ENCODE results near the gene NTN5. TPM values are rescaled to one million over a fixed set of nuclear protein-coding genes. Genes with fewer than 3 reads are reported as not detected.
A peak's percentile ranks its signal among the peaks of the same experiment; 100 is the strongest.
"Not testable (repeated sequence)": the region's sequence is repeated elsewhere in the genome, so short reads cannot be mapped to it uniquely, and the experiment has no call there.

The NTN5 gene
- total RNA-seq, 8 experiments from 2014 or later = 0.16 to 1.3 (median 0.50) TPM; not detected in 1

GRCh38 chr19:48713864-48714755 lies 41.3 kb upstream of the NTN5 start:
- ATAC-seq (replicated peaks in 6 of 8) = peak; percentile 86 to 92 (median 89)
- H3K27ac ChIP-seq = peak overlapping the region; percentile 46 to 62
- peak overlapping the region; percentile 48 to 72 (median 53) for H3K4me3 ChIP-seq
- in situ Hi-C loops (cut with MboI; ENCODE audit: low pct_unique_long_range_greater_than_20kb in 2 of 9, low sequenced_read_pairs in 9 of 9, unreplicated experiment in 9 of 9) = no loop called here
- WGBS, 10 experiments = 0 to 3% (median 1%) methylated on average over 5 to 9 of the region's 67 CpGs; no CpG with 5 or more reads in 6 of the 10 experiments
- H3K4me1 ChIP-seq (replicated peaks in 1 of 2) = peaks cover 20 to 32% of the 10 kb centered on the region in 2 donors

GRCh38 chr19:48713041-48713863 lies 40.4 kb upstream of the NTN5 start:
- 0 to 80% (median 21%) methylated on average over 2 to 5 of the region's 25 CpGs; no CpG with 5 or more reads in 2 of the 10 experiments for WGBS, 10 experiments
- peak overlapping the region; percentile 41 to 59 for H3K27ac ChIP-seq
- ATAC-seq (replicated peaks in 6 of 8) = no peak
- peaks cover 13 to 25% of the 10 kb centered on the region in 2 donors for H3K4me1 ChIP-seq (replicated peaks in 1 of 2)
- peak overlapping the region; percentile 48 to 72 (median 53) for H3K4me3 ChIP-seq
- in situ Hi-C loops (cut with MboI; ENCODE audit: low pct_unique_long_range_greater_than_20kb in 2 of 9, low sequenced_read_pairs in 9 of 9, unreplicated experiment in 9 of 9) = no loop called here

- Histone ChIP-seq H3K27ac (no peak overlapping the region), H3K4me1 (replicated peaks in 1 of 2) (peaks cover 3 to 13% of the 10 kb centered on the region in 2 donors), H3K4me3 (no peak overlapping the region)
- in situ Hi-C loops (cut with MboI; ENCODE audit: low pct_unique_long_range_greater_than_20kb in 2 of 9, low sequenced_read_pairs in 9 of 9, unreplicated experiment in 9 of 9) = no loop called here
- ATAC-seq (replicated peaks in 6 of 8) = no peak
- 83 to 100% (median 93%) methylated on average over 1 to 4 of the region's 4 CpGs; no CpG with 5 or more reads in 4 of the 10 experiments for WGBS, 10 experiments
These were observed 38.4 kb upstream of the NTN5 start for GRCh38 chr19:48711106-48711662.

GRCh38 chr19:48708471-48708870 lies 35.7 kb upstream of the NTN5 start:
- no peak for ATAC-seq (replicated peaks in 6 of 8)
- 32 to 60% (median 51%) methylated on average over 3 to 9 of the region's 11 CpGs; no CpG with 5 or more reads in 4 of the 10 experiments for WGBS, 10 experiments

GRCh38 chr19:48705431-48705830 lies 32.6 kb upstream of the NTN5 start:
- in situ Hi-C loops (cut with MboI; ENCODE audit: low pct_unique_long_range_greater_than_20kb in 2 of 9, low sequenced_read_pairs in 9 of 9, unreplicated experiment in 9 of 9) = no loop called here
- 52 to 100% (median 75%) methylated on average over 1 to 2 of the region's 2 CpGs; no CpG with 5 or more reads in 7 of the 10 experiments for WGBS, 10 experiments
- ATAC-seq (replicated peaks in 6 of 8) = no peak
- no peak overlapping the region for H3K27ac ChIP-seq
- no peak overlapping the region for H3K4me3 ChIP-seq
- H3K4me1 ChIP-seq (replicated peaks in 1 of 2) = no peaks in the 10 kb centered on the region

More at GRCh38 chr19:48708471-48708870, 35.7 kb upstream of the NTN5 start:
- in situ Hi-C loops (cut with MboI; ENCODE audit: low pct_unique_long_range_greater_than_20kb in 2 of 9, low sequenced_read_pairs in 9 of 9, unreplicated experiment in 9 of 9) = no loop called here
- H3K4me1 ChIP-seq (replicated peaks in 1 of 2) = peaks cover 3 to 5% of the 10 kb centered on the region in 2 donors
- no peak overlapping the region for H3K4me3 ChIP-seq
- H3K27ac ChIP-seq = no peak overlapping the region

GRCh38 chr19:48703316-48703715 lies 30.5 kb upstream of the NTN5 start:
- no peaks in the 10 kb centered on the region for H3K4me1 ChIP-seq (replicated peaks in 1 of 2)
- WGBS, 10 experiments = no CpG with 5 or more reads among the region's 23 CpGs
- in situ Hi-C loops (cut with MboI; ENCODE audit: low pct_unique_long_range_greater_than_20kb in 2 of 9, low sequenced_read_pairs in 9 of 9, unreplicated experiment in 9 of 9) = no loop called here
- H3K4me3 ChIP-seq = no peak overlapping the region
- H3K27ac ChIP-seq = no peak overlapping the region
- no peak for ATAC-seq (replicated peaks in 6 of 8)

- no peak overlapping the region for H3K4me3 ChIP-seq
- H3K4me1 ChIP-seq (replicated peaks in 1 of 2) = no peaks in the 10 kb centered on the region
- in situ Hi-C loops (cut with MboI; ENCODE audit: low pct_unique_long_range_greater_than_20kb in 2 of 9, low sequenced_read_pairs in 9 of 9, unreplicated experiment in 9 of 9) = no loop called here
- 49 to 100% (median 90%) methylated on average over 2 to 5 of the region's 13 CpGs; no CpG with 5 or more reads in 5 of the 10 experiments for WGBS, 10 experiments
- no peak overlapping the region for H3K27ac ChIP-seq
- no peak for ATAC-seq (replicated peaks in 6 of 8)
These were observed 29.9 kb upstream of the NTN5 start for GRCh38 chr19:48702701-48703100.

- peak in 1 of 8 experiments; percentile 22 for ATAC-seq (replicated peaks in 6 of 8)
- no peak overlapping the region for H3K4me3 ChIP-seq
- peaks cover 0 to 5% of the 10 kb centered on the region in 2 donors for H3K4me1 ChIP-seq (replicated peaks in 1 of 2)
- WGBS, 10 experiments = 17 to 100% (median 61%) methylated on average over 1 to 4 of the region's 4 CpGs; no CpG with 5 or more reads in 4 of the 10 experiments
- in situ Hi-C loops (cut with MboI; ENCODE audit: low pct_unique_long_range_greater_than_20kb in 2 of 9, low sequenced_read_pairs in 9 of 9, unreplicated experiment in 9 of 9) = no loop called here
- H3K27ac ChIP-seq = no peak overlapping the region
These were observed 25.2 kb upstream of the NTN5 start for GRCh38 chr19:48698046-48698445.

- peak; percentile 30 to 92 (median 60) for ATAC-seq (replicated peaks in 6 of 8)
- H3K4me1 ChIP-seq (replicated peaks in 1 of 2) = peaks cover 0 to 5% of the 10 kb centered on the region in 2 donors
- H3K27ac ChIP-seq = no peak overlapping the region
- in situ Hi-C loops (cut with MboI; ENCODE audit: low pct_unique_long_range_greater_than_20kb in 2 of 9, low sequenced_read_pairs in 9 of 9, unreplicated experiment in 9 of 9) = no loop called here
- WGBS, 10 experiments = 0 to 24% (median 9%) methylated on average over 1 to 7 of the region's 34 CpGs; no CpG with 5 or more reads in 4 of the 10 experiments
- no peak overlapping the region for H3K4me3 ChIP-seq
These were observed 23.7 kb upstream of the NTN5 start for GRCh38 chr19:48696353-48697010.

- peak in 3 of 8 experiments; percentile 3 to 18 (median 9) for ATAC-seq (replicated peaks in 6 of 8)
- WGBS, 10 experiments = 48 to 90% (median 60%) methylated on average over 3 to 6 of the region's 16 CpGs; no CpG with 5 or more reads in 6 of the 10 experiments
- Histone ChIP-seq H3K27ac (no peak within 1 kb of the TSS), H3K4me3 (no peak within 1 kb of the TSS), H3K4me1 (replicated peaks in 1 of 2) (peaks cover 0 to 5% of the 10 kb centered on the region in 2 donors)
- in situ Hi-C loops (cut with MboI; ENCODE audit: low pct_unique_long_range_greater_than_20kb in 2 of 9, low sequenced_read_pairs in 9 of 9, unreplicated experiment in 9 of 9) = no loop called here
These were observed 23.0 kb upstream of the NTN5 start, which contains the start of gene FUT2 for GRCh38 chr19:48695743-48696352. FUT2 (plus strand) TSS chr19:48695971; CDS start chr19:48702957, 6,986 bp downstream.

- H3K27ac ChIP-seq; H3K4me1 ChIP-seq (replicated peaks in 1 of 2); ATAC-seq (replicated peaks in 6 of 8); in situ Hi-C loops (cut with MboI; ENCODE audit: low pct_unique_long_range_greater_than_20kb in 2 of 9, low sequenced_read_pairs in 9 of 9, unreplicated experiment in 9 of 9); H3K4me3 ChIP-seq: not testable (repeated sequence)
- WGBS, 10 experiments = 60 to 100% (median 86%) methylated on average over 1 to 8 of the region's 9 CpGs; no CpG with 5 or more reads in 1 of the 10 experiments
These were observed 20.8 kb upstream of the NTN5 start for GRCh38 chr19:48693629-48694028.

GRCh38 chr19:48689449-48689848 lies 16.6 kb upstream of the NTN5 start:
- Histone ChIP-seq H3K27ac (no peak overlapping the region), H3K4me1 (replicated peaks in 1 of 2) (peaks cover 0 to 2% of the 10 kb centered on the region in 2 donors), H3K4me3 (no peak overlapping the region)
- ATAC-seq (replicated peaks in 6 of 8) = no peak
- WGBS, 10 experiments = 52 to 92% (median 75%) methylated on average over 2 to 7 of the region's 7 CpGs
- in situ Hi-C loops (cut with MboI; ENCODE audit: low pct_unique_long_range_greater_than_20kb in 2 of 9, low sequenced_read_pairs in 9 of 9, unreplicated experiment in 9 of 9) = no loop called here
